Cerebellar nuclear complex (tissue), 1 donor: Measurements from ENCODE around the gene SULT6B1.
"Not testable (repeated sequence)": the region's sequence is repeated elsewhere in the genome, so short reads cannot be mapped to it uniquely, and the experiment has no call there.

Source experiments
- DNase-seq, 2 experiments: peaks; one replicate each; lab custom pipeline; 2025; lab: John Stamatoyannopoulos, UW

Gene SULT6B1

DNA sequence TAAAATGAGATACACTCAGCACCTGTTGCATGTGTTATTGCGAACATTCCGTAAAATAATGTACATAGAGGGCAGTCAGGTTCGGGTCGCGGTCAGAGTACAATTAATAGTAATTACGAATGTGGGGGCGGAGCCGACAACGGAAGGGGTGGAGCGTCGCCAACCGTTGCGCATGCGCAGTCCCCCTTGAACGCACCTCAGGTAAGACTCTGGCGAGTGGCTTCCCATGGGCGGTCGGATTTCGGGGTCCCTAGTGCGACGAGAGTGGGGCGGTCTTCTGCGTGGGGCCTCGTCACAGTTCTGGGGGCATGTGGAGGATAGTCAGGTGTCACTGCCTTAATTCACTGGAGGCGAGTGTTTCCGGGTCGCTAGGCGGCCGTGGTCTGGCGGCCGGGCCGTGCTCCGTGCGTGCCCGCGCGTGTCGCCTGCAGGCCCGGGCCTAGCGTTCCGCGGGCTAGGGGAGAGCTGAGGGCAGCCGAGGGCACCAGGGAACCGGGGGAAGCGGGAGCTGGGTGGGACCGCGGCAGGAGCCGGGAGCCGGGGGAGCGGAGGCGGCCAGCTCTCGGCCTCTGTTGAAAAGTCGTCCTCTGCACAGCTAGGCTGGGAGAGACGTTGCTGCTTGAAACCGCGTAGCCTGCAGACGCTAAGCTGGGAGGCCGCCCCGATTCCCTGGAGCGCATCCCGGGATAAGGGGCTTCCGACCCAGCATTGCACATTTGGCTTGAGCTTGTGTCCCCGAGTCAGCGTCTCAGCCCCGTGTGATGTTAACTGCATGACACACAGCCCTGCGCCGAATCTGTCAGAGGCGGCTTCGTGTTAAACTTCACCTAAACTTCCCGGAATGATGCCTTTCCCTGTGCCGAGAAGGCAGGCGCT is 8.1 kb upstream of the SULT6B1 start, which contains the start of gene CEBPZOS:
CEBPZOS (plus strand) TSS at position 177 of the 876 bp plus-strand sequence. CDS start 3,209 bp downstream, outside the sequence.
- peak in 1 of 2 experiments; percentile 66 for DNase-seq

GRCh38 chr2:37195862-37196319 is 7.4 kb upstream of the SULT6B1 start:
- DNase-seq = not testable (repeated sequence)

DNA sequence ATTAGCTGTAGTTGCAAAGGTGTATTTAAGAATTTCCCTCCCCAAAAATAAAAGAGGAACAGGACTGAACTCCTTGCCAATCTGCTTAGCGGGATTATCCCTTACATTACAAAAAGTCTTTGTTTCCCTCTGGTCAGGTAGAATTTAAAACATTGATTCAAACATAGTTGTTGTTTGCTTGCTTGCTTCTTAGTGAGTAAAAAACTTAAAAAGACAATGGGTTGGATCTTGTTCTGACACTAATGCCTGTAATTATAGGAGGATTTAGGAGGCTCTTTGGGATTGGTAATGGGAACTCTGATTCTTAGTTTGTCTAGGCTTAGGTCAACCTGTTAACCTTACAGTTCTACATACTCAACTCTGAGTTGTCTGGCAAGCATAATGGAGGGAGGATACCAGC is 4.1 kb upstream of the SULT6B1 start:
- no peak for DNase-seq

DNA sequence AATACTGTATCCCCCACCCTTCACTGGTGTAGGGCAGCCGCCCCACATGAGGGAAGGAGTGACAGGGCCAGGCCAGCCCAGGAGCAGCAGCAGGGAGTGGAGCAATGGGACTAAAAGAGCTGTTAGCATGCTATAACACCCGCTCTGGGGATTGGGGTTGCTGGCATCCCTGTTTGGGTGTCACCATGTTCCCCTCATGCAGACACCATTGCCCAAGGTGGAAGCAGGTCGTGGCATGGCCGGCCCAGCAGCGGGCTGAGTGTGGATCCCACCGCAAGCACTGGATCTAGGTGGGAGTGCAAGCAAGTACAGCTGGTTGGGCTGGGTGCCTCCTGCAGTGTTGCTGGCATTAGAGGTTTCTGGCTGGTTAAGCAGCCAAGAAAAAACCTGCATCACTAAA is 3.3 kb upstream of the SULT6B1 start:
- DNase-seq = no peak

GRCh38 chr2:37191253-37191652 is 2.8 kb upstream of the SULT6B1 start:
- no peak for DNase-seq

DNA sequence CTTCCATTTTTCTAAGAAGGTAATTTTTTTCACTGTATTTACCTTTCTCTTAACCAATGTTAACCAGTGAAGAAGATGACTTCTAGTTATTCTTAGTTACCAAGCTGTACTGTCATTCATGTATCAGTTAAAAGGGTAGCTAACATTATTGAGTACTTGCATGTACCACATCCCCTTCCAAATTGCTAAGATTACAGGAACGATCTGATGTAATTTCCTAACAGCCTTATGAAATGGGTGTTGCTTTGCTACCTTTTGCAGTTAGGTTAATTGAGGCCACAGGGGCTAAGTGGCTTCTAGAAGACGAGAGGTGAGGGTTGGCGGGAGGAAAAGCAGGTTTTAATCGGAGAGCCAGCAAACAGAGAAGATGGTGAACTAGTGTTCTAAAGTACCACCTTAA is 1.8 kb upstream of the SULT6B1 start:
- no peak for DNase-seq

GRCh38 chr2:37189452-37190153 is 1.1 kb upstream of the SULT6B1 start:
- no peak for DNase-seq

GRCh38 chr2:37181726-37182684 is 6.5 kb downstream of the SULT6B1 start:
- no peak for DNase-seq

DNA sequence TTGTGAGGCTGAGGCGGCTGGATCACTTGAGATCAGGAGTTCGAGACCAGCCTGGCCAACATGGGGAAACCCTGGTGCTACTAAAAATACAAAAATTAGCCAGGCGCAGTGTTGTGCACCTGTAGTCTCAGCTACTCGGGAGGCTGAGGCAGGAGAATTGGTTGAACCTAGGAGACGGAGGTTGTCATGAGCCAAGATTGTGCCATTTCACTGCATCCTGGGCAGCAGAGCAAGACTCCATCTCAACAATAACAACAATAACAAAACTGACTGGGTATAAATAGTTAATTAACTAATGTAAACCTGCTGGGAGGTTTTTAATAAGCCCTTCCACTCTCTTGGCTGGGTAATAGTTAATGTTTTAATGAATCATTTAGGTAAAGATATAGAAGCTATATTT is 7.8 kb downstream of the SULT6B1 start:
- DNase-seq = no peak

DNA sequence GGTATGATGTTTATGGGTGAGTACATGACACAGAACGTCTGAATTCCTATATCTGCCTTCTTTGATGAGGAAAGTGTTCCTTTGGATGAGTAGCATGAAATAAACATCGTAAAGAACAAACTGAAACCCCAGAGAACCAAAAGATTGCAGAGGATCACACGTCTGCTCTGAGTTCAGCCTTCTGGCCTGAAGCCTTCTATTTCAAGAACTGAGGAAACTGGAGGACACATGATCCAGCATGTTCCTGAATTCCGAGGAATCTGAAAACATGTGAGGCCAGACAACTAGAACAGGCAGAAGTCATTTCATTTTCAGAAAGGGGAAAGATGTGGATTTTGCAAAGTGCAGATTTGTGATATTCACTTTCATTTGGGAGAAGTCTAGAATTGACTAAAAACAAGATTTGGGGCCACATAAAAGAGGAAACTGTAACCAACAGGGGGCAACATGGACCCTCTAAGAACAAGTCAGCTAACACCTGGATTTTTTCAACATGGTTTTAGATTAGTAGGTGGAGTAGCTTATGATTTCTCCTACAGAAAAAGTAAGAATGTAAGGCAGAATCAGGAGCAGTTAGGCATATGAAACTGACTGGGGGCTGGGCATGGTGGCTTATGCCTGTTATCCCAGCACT is 8.3 kb downstream of the SULT6B1 start:
- no peak for DNase-seq

GRCh38 chr2:37173741-37174140 is 14.7 kb downstream of the SULT6B1 start:
- DNase-seq = no peak

DNA sequence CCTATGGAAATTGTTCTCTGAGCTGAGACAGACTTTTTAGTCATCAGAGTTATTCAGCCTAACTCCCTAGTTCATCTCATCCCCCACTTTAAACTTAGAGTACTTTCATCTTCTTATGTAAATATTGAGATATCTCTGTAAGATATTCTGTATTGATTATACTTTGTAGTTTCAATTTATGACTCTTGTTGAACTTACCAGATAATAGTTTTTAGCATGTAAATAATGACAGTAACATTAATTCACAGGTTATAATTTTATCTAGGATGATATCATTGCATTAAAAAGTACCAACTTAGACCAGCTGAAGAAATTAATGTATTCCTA is 16.9 kb downstream of the SULT6B1 start:
- DNase-seq = no peak

- DNase-seq = no peak
These were observed 20.1 kb downstream of the SULT6B1 start for GRCh38 chr2:37168217-37168981.

DNA sequence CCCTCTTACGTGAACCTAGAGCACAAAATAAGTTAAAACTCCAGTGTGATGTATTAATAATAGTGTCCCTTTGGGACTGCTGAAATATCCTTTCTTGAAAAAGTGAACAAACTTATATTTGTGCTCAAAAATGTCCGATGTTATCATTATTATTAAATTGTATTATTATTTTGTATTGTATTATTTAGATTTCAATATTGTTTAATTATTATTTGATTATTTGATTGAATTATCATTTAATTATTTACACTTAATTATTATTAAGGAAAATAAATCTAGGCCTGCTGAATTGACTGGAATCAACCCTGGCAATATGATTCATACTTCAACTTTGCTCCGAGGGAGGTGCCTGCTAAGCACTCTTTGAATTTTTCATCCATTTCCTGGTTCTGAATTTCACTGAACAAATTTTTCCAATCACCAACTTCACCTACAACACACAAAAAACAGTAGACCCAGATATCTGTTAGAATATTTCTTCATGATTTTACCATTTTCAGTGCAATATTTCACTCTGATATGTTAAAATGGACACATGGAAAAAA is 20.8 kb downstream of the SULT6B1 start:
- DNase-seq = no peak

DNA sequence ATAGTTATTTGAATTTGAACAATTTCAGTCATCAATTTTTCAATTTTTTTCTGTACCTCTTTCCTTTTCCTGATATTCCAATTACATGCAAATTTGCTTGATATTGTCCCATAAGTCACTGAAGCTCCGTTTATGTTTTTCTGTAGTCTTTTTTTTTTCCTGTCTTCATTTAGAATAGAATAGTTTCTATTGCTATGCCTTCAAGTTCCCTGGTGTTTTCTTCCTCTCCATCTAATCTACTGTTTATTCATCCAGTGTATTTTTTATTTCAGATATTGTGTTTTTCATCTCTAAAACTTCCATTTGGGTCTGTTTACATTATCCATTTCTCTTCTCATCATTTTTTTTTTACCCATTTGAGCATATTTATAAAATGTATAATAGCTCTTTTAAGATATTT is 23.7 kb downstream of the SULT6B1 start:
- no peak for DNase-seq

- DNase-seq = peak in 1 of 2 experiments; percentile 32
These were observed 31.4 kb downstream of the SULT6B1 start, which contains the start of gene EIF2AK2 for GRCh38 chr2:37156857-37157714. EIF2AK2 (minus strand) TSS chr2:37156980; CDS start chr2:37147806, 9,174 bp downstream.

DNA sequence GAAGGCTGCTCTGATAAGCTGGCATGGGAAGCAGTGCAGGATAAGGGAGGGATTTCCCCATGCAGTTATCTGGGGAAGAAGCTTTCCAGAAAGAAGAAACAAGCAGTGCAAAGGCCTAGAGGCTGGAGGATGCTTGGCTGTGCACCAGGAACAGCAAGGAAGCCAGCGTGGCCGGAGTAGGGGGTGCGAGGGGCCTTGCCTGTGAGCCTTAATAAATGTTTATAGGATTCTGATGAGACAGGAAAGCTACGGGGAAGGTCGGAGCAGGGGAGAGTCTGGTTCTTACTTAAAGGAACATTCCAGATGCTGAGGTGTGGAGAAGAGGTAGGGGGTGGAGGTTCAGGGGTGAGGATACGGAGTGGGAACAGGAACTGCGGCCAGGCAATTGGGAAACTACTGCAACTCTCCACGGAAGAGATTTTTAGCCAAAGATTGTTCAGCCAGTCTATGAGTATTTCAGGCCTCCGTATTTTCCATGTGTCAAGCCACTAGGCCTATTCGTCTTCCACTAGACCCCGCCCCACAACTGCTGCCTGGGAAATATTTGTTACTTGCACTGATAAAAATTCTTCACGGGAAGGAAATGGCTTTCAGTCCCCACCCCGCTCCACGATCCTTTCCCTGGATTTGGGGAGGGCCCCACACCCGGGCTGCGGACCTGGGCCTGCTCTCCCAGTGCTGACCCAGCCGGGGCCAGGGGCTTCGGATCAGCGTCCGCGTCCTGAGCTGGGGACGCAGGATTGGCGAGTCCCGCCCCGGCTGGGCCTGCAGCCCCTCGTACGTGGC is 32.2 kb downstream of the SULT6B1 start:
- no peak for DNase-seq

GRCh38 chr2:37154785-37155184 is 33.7 kb downstream of the SULT6B1 start:
- no peak for DNase-seq

- DNase-seq = no peak
These were observed 35.2 kb downstream of the SULT6B1 start for GRCh38 chr2:37153224-37153623.
